ENCODE results near the gene GGTA1.
"Not testable (repeated sequence)": the region's sequence is repeated elsewhere in the genome, so short reads cannot be mapped to it uniquely, and the experiment has no call there.

Gene GGTA1

DNA sequence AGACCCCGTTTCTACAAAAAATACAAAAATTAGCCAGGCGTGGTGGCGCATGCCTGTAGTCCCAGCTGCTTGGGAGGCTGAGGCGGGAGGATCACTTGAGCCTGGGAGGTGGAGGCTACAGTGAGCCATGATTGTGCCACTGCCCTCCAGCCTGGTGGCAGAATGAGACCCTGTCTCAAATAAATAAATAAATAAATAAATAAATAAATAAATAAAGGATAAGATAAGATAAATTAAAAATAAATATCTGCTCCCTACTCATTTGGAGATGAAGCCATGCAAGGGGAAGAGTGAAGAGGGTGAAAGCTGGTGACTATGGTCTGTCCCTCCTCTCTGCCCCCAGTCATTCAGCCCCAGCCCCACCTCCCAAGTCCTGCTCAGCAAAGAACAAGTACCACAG lies 41.2 kb downstream of the GGTA1 start:
- DNase-seq (ENCODE audit: low read depth, low spot score) = not testable (repeated sequence)

DNA sequence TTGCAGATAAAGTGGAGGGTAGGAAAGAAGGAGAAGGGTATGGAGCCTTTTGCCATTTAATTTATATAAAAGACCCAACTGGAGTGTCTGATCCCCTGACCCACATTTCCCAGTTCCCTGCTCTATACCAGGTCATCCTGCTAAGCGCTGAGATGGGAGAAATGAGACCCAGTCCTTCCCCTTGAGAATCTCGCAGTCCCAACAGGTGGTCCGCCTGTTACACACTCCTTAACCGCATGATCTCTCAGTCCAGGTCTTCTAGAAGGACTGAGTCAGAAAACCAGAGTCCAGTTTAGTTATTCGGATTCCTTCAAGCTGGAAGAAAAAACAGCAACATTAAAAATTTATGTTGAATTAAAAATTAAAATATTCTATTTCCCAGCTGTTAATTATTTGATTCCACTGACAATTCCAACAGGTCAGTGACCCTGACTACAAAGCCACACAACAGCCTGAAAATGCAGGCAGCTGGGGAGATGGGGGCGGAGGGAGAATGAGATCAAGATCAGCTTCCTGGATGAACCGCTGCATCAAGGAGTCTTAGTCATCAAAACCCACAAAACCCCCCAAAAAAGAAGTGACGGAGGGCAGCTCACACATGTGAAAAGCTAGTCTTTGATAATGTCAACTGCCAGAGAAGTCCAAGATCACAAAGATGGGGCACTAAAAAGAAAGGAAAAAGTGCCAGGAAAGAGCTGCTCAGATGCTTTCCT lies 44.0 kb downstream of the GGTA1 start:
- DNase-seq (ENCODE audit: low read depth, low spot score) = peak; percentile 6

DNA sequence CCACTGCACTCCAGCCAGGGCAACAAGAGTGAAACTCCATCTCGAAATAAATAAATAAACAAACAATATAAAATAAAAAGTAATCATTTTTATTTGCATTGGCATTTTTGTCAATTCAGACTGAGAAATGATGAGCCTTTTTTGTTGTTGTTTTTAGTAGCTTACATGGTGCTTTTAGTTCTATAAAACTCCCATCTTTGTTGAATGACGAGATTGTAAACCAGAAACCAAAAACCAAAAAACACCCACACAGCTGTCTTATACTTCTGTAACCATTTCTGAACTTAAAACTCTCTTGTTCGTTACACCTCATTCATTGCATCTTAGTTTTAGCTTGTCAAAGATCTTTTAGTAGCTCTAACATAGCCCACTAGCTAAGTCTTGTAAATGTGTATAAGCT lies 44.7 kb downstream of the GGTA1 start:
- DNase-seq (ENCODE audit: low read depth, low spot score) = no peak

DNA sequence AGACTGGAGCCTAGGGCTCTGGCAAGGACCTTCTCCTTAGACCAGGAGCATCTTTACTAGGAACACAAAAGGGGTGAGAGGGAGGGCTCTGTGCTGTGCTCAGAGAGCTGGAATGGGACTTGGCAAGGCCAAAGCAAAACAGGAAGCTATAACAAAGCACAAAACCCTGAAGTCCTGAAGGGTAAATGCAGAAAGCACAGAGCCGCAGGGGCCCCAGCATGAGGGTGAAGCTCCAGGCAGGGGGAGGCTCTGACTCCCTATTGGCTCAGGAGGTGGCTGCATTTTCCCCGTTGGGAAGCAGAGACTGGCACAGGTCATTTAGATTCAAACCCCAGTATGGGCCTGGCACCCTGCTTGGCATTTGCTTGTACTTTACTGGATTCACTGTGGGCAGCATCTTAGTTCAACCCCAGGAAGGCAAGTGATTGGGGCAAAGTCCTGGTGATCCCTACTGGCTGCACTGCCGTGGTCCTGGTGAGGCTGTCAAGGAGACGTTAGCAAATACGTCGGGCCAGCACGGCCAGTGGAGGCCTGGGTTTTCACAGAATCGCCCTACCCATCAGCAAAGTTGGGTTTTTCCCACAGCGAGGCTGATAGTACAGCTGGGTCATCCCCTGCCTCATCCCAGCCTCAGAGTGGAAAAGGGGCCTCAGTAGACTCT lies 46.3 kb downstream of the GGTA1 start:
- DNase-seq (ENCODE audit: low read depth, low spot score) = no peak

DNA sequence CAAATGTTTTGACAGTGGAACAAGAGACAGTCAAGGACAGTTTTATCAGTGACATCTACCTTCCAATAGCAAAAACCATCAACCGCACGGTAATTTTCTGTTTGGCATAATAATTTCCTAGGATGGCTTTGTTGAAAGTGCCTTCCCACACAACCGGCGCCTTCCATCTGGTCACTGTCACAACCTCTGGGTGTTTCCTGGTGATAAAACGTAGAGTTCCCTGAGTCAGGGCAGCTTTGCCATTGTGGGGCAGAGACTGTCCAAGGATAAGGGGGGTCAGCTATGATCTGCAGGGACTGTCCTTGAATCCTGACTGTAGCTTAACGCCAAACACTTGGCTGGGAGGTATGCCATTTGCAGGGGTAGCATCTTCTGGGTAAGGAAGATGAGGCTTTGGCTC lies 47.6 kb downstream of the GGTA1 start:
- no peak for DNase-seq (ENCODE audit: low read depth, low spot score)

DNA sequence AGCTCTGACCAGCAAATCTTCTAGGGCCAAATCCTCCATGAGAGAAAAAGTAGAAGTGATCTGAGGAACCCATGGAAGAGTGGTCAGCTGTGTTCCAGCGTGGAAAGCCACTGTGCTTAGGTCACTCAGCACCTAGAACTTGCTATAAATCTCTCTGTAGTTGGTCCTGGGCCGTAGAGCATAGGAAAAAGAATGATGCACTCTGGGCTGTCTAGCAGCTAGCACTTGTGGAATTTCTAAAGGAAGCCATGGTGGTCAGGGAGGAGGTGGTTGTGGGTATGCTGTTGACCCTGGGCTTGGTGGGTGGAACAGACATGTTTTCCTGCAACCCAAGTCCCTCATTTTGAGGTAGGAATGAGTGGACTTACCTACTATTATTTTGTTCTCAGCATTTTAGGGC lies 48.1 kb downstream of the GGTA1 start:
- no peak for DNase-seq (ENCODE audit: low read depth, low spot score)

DNA sequence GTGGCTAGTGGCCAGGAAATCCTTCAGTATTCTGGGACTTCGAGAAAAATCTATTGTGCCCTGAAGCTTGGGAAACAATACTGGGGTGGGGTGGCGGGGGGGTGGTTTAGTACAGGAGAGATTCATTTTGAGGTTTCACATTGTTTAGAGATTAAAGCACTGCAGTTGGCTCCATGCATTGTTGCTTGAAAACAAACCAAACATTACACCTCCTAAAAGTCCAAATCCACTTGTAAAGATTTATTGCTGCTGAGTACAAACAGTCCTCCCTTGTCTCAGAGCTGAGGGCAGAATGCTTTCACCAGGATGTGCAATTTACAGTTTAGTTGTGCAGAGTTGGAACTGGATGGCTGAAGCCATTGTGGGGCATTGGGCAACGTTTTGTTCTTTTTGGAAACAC lies 49.4 kb downstream of the GGTA1 start:
- no peak for DNase-seq (ENCODE audit: low read depth, low spot score)

DNA sequence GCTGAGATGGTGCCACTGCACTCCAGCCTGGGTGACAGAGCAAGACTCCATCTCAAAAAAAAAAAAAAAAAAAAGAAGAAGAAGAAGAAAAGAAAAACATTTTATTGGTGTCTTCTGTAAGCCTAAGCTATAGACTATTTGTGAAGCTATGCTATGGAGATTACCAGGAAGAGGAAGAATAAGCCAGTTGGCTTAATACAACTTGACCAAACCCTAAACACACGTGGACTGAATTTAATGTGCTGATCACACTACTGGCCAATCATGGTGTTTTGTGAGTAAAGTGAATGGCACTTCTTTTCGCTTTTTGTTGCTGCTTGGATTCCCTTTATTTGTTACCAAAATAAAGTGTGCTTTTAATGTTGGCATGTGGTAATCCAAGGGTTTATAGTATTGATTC lies 49.9 kb downstream of the GGTA1 start:
- DNase-seq (ENCODE audit: low read depth, low spot score) = no peak

DNA sequence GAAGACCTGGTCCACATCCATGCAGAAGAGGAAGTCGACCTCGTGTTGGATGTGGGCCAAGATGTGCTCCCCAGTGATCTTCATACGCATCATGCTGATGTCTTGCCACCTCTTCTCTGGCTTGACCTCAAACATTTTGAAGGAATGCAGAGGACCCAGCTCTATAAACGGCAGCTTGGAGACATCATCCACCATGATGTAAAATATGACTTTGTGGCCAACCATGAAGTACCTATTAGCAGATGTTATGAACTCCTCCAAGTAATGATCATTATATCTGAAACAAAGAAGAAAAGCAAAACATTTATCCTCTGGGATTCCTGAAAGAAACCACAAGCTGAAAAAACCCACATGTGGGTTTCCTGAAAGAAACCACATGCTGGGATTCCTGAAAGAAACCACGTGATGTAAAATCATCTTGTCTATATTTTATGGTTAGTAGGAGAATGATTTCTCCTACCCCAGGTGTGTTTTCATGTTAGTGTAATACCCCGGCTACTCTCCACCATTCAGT lies 52.3 kb downstream of the GGTA1 start:
- DNase-seq (ENCODE audit: low read depth, low spot score) = no peak

DNA sequence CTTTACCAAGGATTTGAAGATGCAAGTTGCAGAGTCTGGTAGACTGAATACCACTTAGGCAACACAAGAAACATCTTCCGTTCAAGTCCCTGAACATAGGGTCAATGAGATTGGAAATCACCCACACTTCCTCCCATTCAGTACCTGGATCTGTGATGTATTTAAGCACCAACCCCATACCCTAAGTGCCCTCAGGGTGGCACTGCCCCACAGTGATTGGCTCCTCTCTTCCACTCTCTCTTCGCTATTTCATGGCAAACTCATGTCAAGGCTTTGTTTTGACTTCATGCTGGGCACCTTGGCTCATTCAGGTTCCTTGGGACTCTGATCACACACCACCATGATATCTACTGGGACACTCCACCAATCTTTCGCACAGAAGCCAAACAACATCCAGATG lies 53.7 kb downstream of the GGTA1 start:
- DNase-seq (ENCODE audit: low read depth, low spot score) = no peak

DNA sequence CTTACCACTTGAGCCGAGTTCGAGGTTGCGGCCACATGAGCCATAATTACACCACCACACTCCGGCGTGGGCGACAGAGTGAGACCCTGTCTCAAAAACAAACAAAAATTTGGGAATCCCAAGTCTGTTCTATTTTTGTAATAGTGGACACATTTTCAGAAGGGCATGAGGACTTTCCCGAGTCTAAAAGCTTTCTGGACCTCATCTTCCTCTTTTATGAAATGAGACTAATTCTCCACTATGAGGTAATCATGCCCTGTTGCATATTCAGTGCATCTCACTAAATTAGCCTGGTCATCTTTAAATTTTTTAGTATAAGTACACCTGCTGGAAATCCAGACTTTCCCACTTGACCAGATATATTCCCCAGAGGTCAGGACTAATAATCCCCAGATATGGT lies 55.7 kb downstream of the GGTA1 start:
- no peak for DNase-seq (ENCODE audit: low read depth, low spot score)

DNA sequence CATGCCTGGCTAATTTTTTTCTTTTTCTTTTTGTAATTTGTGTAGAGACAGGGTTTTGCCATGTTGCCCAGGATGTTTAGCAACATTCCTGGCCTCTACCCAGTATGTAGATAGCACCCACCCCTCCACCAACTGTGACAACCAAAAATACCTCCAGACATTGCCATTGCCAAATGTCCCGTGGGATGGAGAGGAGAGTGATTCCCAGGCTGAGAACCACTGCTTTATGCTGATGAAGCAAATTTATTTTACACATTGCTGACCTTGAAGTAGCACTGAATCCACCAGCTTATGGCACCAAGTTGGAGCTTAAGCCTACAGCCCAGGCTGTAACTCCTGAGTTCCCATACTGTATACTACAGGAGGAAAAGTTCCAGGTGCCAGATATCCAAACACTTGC lies 58.5 kb downstream of the GGTA1 start:
- no peak for DNase-seq (ENCODE audit: low read depth, low spot score)

DNA sequence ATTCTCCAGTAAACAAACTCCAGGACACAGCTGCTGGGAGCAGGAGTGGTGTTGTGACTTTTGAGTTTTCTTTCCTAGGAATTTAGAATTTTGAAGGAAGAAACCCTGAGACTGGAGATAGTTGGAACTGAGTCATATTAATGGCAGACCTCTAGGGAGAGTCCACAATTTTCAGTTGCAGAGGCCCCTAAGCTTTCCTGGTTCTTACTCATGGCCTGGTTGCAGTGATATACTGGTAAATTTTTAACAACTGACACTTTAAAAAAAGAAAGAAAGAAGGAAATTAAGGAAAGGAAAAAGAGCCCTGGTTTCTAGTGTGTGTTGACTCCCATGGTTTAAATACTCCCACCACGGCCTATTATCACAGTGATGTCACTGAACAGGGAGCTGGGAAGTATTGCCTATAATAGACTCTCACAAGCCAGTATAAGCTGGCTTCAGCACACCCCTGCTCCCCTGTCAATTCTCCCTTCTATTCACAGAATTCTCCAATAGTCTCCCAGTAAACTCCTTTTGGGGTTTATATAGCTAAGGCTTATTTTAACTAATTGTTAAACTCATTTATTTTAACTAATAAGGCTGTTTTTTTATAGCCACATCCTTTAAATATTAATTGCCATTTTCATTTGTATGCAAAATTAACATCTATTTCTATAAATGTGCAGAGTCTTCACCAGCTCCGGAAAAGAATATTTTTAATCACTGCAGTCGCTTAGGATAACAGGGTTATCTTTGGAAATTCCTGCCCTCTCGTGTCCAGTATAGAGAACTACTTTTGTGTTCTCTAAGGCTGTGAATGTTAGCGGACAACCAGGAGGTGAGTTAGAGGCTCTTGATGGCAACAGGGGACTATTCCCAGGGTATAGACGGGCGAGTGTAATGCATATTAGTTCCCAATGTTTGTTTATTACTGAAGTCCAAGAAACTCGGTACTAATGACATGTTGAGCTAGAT lies 59.7 kb downstream of the GGTA1 start:
- DNase-seq (ENCODE audit: low read depth, low spot score) = no peak

DNA sequence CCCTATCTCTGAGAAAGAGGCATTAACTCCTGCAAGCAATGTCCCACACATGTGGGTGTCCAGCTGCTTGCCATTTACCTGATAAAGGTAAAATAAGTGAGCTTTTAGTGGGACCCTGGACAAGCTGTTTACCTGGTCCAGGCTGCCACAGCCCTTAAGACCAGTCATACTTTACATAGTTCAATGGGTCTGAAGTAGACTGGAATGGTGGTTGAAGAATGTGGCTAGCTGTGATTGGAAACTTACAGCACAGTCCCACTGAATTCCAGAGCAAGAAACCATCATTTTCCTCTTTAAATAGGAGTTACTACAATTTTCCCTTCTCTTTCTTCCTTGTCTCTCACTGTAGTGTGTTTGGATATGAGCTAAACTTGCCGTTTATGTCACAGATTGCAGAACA lies 60.6 kb downstream of the GGTA1 start:
- no peak for DNase-seq (ENCODE audit: low read depth, low spot score)

DNA sequence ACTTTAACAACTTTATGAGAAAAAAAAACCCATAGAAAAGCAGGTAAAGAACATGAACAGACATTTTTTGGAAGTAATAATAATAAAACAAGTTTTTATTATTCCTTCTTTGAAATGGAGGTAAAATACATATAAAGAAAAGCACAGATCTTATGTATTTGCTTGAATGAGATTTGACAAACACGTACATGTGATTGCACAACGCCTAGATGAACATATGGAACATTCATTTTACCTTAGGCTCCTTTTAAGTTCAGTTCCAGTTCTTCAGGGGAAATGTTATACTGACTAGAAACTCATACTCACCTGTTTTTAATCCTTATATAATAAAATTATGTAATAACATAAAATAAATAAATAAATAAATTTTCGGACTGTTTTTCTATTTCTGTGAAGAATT lies 61.8 kb downstream of the GGTA1 start:
- DNase-seq (ENCODE audit: low read depth, low spot score) = no peak

DNA sequence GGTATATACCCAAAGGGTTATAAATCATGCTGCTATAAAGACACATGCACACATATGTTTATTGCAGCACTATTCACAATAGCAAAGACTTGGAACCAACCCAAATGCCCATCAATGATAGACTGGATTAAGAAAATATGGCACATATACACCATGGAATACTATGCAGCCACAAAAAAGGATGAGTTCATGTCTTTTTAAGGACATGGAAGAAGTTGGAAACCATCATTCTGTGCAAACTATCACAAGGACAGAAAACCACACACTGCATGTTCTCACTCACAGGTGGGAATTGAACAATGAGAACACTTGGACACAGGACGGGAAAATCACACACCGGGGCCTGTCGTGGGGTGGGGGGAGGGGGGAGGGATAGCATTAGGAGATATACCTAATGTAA lies 62.6 kb downstream of the GGTA1 start:
- not testable (repeated sequence) for DNase-seq (ENCODE audit: low read depth, low spot score)

DNA sequence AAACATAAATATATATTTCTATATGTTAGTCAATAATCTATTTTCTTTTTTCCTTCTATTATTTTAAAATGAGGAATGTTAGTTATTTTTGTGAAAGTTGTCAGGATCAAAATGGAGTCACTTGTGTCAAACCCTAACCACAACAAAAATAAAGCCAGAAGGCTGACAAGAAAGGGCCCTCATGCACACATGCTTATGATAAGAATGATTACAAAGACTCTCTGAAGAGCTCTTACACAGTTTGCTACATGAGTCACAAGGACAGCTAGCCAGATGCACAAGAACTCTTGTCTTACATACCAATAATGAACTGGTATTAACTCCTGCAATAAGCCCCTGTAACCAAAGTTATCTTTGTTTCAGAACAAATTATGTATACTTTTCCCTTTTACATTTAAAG lies 64.7 kb downstream of the GGTA1 start:
- no peak for DNase-seq (ENCODE audit: low read depth, low spot score)

DNA sequence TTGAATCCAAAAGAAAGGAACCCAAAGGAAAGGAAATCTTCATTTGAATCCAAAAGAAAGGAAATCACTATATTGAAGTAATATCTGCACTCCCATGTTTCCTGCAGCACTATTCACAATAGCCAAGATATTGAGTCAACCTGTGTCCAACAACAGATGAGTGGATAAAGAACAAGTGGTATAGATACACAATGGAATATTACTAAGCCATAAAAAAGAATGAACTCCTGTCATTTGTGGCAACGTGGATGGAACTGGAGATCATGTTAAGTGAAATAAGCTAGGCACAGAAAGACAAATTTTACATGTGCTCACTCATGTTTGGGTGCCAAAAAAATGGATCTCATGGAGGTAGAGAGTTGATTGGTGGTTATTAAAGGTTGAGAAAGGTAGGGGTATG lies 71.7 kb downstream of the GGTA1 start:
- DNase-seq (ENCODE audit: low read depth, low spot score) = no peak

DNA sequence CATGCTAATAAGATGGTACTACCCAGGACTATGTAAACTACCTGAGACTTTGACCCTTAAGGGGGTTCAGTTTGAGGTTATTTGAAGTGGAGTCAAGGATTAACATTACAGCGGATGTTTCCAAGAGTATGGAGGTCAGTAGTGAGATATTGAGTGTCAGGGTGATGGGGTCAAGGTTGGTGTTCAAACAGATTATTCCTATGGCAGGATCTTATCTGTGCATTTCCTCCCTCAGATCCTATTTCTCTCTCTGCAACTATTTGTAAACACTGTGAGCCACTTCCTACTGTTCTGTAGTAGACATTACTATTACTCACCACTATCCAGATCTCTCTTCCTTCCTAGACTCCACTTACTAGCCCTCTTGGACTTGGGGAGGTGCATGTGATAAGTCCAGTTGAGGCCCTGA lies 75.6 kb downstream of the GGTA1 start:
- no peak for DNase-seq (ENCODE audit: low read depth, low spot score)

DNA sequence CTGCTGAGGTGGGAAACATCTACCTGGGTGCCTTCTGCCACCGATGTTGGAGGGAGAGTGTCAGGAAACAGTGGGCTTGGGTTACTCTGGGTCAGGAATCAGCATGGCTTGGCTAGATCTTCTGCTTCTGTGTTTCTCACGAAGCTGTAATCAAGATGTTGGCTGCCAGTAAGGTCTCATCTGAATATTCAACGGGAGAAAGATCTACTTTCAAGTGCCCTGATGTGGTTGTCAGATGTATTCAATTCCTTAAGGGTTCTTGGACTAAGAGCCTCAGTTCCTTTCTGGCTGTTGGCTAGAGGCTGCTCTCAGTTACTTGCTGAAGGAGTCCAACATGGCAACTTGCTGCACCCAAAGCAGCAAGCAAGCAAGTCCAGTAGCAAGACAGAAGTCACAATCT lies 87.7 kb downstream of the GGTA1 start:
- no peak for DNase-seq (ENCODE audit: low read depth, low spot score)

DNA sequence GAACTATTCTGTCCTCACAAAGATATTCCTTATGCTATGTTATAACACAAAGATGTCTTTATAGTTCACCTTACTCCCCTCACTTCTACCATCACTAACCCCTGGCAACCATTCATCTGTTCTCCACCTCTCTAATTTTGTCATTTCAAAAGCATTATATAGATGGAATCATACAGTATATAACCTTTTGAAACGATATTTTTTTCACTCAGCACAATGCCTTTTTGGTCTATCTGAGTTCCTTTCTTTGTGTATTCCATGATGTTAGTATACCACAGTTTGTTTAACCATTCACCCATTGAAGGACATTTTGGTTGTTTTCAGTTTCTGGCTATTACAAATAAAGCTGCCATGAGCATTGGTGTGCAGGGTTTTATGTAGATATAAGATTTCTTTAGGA lies 93.7 kb downstream of the GGTA1 start:
- no peak for DNase-seq (ENCODE audit: low read depth, low spot score)
